Spinal cord (tissue), 10 donors: ENCODE measurements around the gene PRR30. TPM values are rescaled to one million over a fixed set of nuclear protein-coding genes. Genes with fewer than 3 reads are reported as not detected.

Experiments used
- DNase-seq, 6 donors: peaks; one replicate each; pipeline versions ENCODE4 v3.0.0 to v3.0.0-alpha.2; 2013 to 2015; ENCODE audit warnings: low spot score in 6 of 6, low read depth in 4 of 6
- H3K27ac ChIP-seq: one replicate; pipeline ENCODE4 v1.5.1; 2013; ENCODE audit warnings: low read depth, low read length, control low read depth
- H3K27me3 ChIP-seq: one replicate; pipeline ENCODE4 v1.6.1; 2013; ENCODE audit warnings: low read length; ENCODE audit not compliant: control insufficient read depth, insufficient read depth
- H3K36me3 ChIP-seq: one replicate; pipeline ENCODE4 v1.6.1; 2013; ENCODE audit warnings: low read length; ENCODE audit not compliant: control insufficient read depth, insufficient read depth
- H3K4me1 ChIP-seq: one replicate; pipeline ENCODE4 v1.6.1; 2013; ENCODE audit warnings: low read length; ENCODE audit not compliant: control insufficient read depth, insufficient read depth
- H3K4me3 ChIP-seq: one replicate; pipeline ENCODE4 v1.5.1; 2013; ENCODE audit warnings: low read depth, low read length, control low read depth
- H3K9me3 ChIP-seq: one replicate; pipeline ENCODE4 v1.6.1; 2013; ENCODE audit warnings: low read length; ENCODE audit not compliant: control insufficient read depth, insufficient read depth
- WGBS: methylation state at CpG from one replicate; pipeline ENCODE4 v1.1.5; 2013; ENCODE audit warnings: missing lambda C conversion rate; ENCODE audit not compliant: insufficient coverage; 5-methylcytosine and 5-hydroxymethylcytosine counted together
- polyA plus RNA-seq, 2 donors: library from polyadenylated mRNA; unstranded; fragments of 120-200 nt; gene quantifications; one replicate each; pipeline ENCODE4 v1.2.1, GENCODE V29; 2013; ENCODE audit not compliant: insufficient read length in 2 of 2
- total RNA-seq, 2 donors: library from RNA; depleted of rRNA in 1 of 2; stranded (reverse); fragments of 120-200 nt in 1 of 2; fragments of >200 nt in 1 of 2; gene quantifications; one replicate each; pipeline versions ENCODE4 v1.2.3 to v1.2.4, GENCODE V29; 2013 to 2014
- donor health status: healthy.

PRR30 gene
- total and polyA plus RNA-seq, 4 donors = not detected

DNA sequence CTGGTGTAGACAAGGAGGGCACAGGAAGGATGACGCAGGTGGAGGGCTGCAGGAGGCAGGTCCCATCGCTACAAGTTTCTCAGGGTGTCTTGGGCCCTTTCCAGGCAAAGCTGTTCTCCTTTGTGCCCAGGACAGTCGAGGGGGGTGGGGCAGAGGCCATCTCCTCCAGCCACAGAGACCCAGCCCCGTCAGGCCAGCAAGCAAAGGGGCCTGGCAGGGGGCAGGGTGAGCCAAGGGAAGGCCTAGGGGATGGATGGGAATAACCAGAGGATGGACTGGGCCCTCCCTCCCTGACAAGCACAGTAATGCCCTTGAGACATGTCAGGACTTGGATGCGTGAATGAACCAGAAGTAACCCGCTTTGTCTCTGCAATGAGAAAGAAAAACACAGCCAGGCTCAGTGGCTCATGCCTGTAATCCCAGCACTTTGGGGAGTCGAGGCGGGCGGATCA, 15.9 kb upstream of the PRR30 start:
- no peaks in the 10 kb centered on the region for H3K4me1 ChIP-seq
- H3K4me3 ChIP-seq = no peak overlapping the region
- WGBS = 86% methylated on average over 5 of the region's 9 CpGs
- no peak for DNase-seq
- no peaks in the 10 kb centered on the region for H3K27me3 ChIP-seq
- H3K36me3 ChIP-seq = no peaks in the 10 kb centered on the region
- H3K27ac ChIP-seq = no peak overlapping the region
- H3K9me3 ChIP-seq = no peaks in the 10 kb centered on the region

DNA sequence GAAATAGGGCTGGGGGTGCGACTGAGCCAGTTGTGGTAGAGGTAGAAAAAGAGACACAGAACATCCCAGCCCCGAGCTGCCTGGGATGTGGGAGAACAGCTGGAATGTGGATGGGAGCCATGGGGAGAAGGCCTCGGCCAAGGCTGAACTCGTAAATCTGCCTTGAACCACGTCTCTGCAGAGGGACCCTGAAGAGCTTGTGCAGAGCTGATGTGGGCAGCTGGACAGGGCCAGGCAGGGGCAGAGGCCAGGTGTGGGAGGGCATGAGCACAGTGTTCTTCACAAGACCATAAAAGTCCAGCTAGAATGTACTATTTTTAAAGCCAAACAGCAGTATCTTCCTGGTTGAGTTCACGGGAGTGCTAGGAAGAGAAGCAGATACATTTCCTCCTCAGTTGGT, 15.3 kb upstream of the PRR30 start:
- Histone ChIP-seq H3K27ac (no peak overlapping the region), H3K4me3 (no peak overlapping the region), H3K36me3 (no peaks in the 10 kb centered on the region), H3K27me3 (no peaks in the 10 kb centered on the region), H3K9me3 (no peaks in the 10 kb centered on the region), H3K4me1 (no peaks in the 10 kb centered on the region)
- DNase-seq = no peak
- 60% methylated on average over 6 of the region's 6 CpGs for WGBS

DNA sequence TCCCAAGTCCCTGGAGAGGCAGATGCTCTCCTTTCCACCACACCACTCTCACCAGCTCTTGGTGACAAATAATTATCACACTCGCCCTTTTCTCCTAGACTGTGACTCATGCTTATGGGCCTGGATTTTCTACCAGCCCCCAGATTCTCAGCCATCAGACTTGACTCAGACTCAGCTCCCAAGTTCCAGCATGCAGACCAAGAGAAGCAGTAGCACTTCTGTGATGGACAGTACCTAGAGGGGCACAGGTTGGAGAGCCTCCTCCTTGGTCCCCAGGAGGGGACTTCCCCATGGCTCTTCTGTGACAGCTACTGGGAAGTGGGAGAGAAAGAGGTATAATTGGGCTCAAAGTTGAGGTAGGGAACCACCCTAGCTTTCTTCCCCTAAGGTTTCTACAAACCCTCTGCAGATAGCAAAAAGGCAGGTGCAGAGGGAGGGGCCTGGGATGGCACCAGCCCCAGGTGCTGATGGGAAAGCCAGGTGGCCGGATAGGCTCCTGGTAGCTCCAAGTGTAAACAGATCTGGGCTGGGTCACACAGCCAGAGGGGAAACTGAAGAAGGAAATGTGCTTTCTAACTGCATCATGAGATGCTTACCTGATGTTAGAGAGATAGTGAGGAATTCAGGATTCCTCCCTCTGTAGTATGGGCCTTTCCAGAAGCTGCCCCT, 13.7 kb upstream of the PRR30 start:
- Histone ChIP-seq H3K36me3 (no peaks in the 10 kb centered on the region), H3K9me3 (no peaks in the 10 kb centered on the region), H3K4me3 (no peak overlapping the region), H3K27me3 (no peaks in the 10 kb centered on the region), H3K27ac (no peak overlapping the region), H3K4me1 (no peaks in the 10 kb centered on the region)
- 81% methylated on average over 2 of the region's 2 CpGs for WGBS
- DNase-seq = no peak

DNA sequence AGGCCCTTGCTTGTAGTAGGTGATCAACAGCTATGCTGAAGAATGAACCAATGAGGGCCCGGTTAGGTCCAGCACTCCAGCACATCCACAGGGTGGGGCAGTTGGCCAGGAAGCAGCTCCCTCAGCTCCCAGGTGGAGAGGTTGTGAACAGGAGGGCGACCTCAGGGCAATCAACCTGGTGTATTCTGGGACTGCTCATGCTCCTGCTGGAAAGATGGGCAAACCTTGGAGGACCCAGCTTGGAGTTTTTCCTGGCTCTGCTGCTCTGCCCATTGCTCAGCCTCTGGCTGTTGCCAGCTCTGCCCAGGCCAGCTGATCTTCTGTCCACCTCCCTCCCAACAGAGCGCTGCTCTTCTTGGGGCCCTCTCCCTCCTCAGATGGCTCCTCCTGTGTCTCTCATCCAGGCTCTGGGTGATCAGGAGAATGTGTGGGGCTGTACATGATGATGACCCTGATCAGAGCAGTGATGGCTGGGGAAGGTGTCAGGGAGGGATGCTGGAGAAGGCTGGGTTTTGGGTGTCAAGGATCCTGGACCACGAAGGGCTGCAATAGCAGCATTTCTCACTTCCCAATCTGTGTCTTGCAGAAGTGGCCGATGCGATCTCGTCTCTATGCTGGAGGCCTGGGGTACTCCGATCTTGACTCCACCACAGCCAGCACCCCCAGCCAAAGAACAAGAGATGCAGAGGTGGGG, 13.0 kb upstream of the PRR30 start:
- Histone ChIP-seq H3K36me3 (no peaks in the 10 kb centered on the region), H3K4me3 (no peak overlapping the region), H3K27ac (no peak overlapping the region), H3K27me3 (no peaks in the 10 kb centered on the region), H3K9me3 (no peaks in the 10 kb centered on the region), H3K4me1 (no peaks in the 10 kb centered on the region)
- no peak for DNase-seq
- 84% methylated on average over 6 of the region's 8 CpGs for WGBS

DNA sequence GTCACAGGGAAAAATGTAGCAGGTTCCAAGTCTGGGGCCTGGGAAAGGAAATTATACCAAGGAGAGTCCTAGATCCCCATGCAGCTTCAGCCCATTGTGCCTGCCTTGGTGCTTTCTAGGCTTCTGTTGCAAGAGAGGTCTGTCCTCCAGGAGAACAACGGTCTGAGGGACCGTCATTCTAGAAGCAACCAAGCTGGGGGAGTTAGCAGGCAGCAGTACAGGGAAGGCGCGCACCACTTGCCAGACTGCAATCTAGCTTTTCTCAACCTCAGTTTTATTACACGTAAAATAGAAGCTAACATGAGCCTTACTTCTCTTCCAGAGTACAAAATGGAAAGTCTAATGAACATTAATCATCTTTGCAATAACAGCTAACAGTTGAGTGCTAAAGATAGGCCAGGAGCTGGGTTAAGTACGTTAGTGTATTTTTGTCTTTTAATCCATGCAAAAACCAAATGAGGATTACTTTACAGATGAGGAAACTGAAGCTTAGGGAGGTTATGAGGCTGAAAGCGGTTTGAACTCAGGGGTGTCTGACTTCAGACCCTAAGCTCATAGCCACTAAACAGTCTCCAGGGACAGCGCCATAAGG, 11.5 kb upstream of the PRR30 start:
- Histone ChIP-seq H3K4me1 (no peaks in the 10 kb centered on the region), H3K4me3 (no peak overlapping the region), H3K9me3 (no peaks in the 10 kb centered on the region), H3K36me3 (no peaks in the 10 kb centered on the region), H3K27me3 (no peaks in the 10 kb centered on the region), H3K27ac (no peak overlapping the region)
- DNase-seq = no peak
- 86% methylated on average over 4 of the region's 8 CpGs for WGBS

DNA sequence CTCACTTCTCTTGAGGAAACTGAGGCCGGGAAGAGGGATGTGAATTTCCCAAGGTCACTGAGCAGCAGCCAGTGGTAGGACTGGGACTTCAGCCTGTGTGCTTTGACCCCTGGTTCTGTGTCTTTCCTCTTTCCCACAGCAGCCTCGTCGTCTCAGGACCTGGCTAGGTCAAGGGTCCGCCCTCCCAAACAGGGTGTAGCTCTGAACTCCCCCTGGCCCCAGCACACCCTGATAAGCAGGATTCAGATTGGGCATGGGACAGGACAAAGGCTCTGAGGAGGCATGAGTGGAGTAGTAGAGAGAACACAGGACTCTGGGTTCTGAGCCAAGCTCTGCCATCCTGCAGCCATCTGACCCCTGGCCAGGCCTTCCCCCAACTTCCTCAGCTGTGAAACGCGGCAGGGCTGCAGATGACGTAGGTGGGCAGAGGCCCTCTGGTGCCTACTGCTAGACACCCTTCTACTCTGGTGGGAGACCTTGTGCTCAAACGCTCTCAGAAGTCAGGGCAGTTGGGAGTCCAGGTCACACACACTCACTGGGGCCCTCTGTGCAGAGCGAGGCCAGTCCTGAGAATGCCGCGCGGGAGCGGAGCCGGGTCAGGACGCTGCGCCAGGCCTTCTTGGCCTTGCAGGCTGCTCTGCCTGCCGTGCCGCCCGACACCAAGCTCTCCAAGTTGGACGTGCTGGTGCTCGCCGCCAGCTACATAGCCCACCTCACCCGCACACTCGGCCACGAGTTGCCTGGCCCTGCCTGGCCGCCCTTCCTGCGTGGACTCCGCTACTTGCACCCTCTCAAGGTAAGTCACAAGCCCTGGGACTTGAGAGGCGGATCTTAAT, 10.6 kb upstream of the PRR30 start:
- Histone ChIP-seq H3K36me3 (no peaks in the 10 kb centered on the region), H3K4me1 (no peaks in the 10 kb centered on the region), H3K9me3 (no peaks in the 10 kb centered on the region), H3K4me3 (no peak overlapping the region), H3K27me3 (no peaks in the 10 kb centered on the region), H3K27ac (no peak overlapping the region)
- WGBS = 87% methylated on average over 29 of the region's 29 CpGs
- DNase-seq = no peak

DNA sequence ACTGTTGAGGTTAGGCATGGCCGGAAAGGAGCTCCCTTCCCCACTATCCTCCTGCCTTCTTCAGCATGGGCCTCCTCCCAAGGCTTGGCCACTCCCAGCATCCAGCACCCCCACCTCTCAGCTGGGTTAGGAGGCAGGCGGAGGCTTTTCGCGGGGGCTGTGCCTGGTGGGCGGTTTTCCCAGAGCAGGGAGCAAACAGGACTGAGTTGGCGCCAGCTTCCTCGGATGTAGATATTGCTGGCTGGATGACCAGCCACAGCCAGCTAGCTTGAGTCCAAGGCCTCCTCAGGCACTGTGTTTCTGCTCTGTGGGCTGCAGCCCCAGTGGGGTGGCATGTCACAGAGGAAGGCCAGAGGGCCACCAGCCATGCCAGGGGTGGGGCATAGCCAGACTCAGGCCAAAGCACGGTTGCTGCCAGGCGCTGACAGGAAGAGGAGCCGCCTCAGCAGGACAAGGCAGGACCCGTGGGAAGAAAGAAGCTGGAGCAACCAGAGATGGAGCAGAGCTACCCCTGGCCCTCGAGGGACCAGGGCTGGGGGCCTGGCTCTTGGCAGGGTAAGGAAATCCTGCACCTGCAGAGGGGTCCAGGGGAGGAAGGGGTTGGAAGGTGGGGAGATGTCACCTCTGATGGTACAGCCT, 9.7 kb upstream of the PRR30 start, which contains the start of gene TCF23:
TSS of gene TCF23 (plus strand) at position 204 of the 639 bp plus-strand sequence. CDS start at position 334, 130 bp downstream.
- H3K27ac ChIP-seq = no peak within 1 kb of the TSS
- H3K4me3 ChIP-seq = no peak within 1 kb of the TSS
- no peaks in the 10 kb centered on the region for H3K27me3 ChIP-seq
- WGBS = 72% methylated on average over 9 of the region's 12 CpGs
- no peaks in the 10 kb centered on the region for H3K36me3 ChIP-seq
- no peak for DNase-seq
- no peaks in the 10 kb centered on the region for H3K9me3 ChIP-seq
- H3K4me1 ChIP-seq = no peaks in the 10 kb centered on the region

DNA sequence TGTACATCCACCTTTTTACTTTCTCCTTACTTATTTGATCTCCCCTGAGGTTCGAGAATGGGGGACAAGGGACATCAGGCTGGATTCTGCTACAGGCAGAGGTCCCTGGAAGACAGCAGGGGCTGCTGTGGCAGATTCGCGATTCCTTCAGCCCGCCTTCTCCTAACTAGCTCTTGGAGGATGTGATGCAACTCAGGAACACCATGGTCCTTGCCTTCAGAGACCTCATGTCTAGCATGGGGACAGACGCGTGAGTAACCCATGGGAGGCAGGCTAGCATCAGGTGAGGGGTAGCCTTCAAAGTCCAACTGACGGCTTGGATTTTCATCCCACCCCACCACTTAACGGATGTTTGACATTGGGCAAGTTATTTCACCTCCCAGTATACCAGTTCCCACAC, 8.7 kb upstream of the PRR30 start:
- no peaks in the 10 kb centered on the region for H3K9me3 ChIP-seq
- no peak overlapping the region for H3K4me3 ChIP-seq
- H3K36me3 ChIP-seq = no peaks in the 10 kb centered on the region
- 95% methylated on average over 8 of the region's 8 CpGs for WGBS
- no peak overlapping the region for H3K27ac ChIP-seq
- no peak for DNase-seq
- no peaks in the 10 kb centered on the region for H3K27me3 ChIP-seq
- no peaks in the 10 kb centered on the region for H3K4me1 ChIP-seq

DNA sequence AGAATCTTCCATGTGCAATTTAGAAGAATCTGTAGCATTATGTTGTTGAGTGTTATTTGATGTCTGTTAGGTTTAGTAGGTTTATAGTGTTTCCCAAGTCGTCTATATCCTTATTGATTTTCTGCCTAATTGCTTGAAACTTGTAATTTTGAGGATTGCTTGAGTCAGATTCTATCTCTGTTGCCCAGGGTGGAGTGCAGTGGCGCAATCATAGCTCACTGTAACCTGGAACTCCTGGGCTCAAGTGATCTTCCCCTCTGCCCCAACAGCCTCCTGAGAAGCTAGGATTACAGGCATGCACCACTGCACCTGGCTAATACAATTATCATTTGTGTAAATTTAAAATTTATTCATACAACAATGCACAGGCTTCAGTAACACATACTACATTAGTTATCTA, 6.5 kb upstream of the PRR30 start:
- Histone ChIP-seq H3K9me3 (no peaks in the 10 kb centered on the region), H3K4me3 (no peak overlapping the region), H3K4me1 (no peaks in the 10 kb centered on the region), H3K36me3 (no peaks in the 10 kb centered on the region), H3K27me3 (no peaks in the 10 kb centered on the region), H3K27ac (no peak overlapping the region)
- DNase-seq = no peak
- 83% methylated on average over 1 of the region's 2 CpGs for whole genome bisulfite sequencing
